HUES6 (cell line): ENCODE data around the gene RNF166.

ENCODE experiments used
- H3K27ac ChIP-seq: 2 replicates; pipeline ENCODE4 v1.7.0; 2013; ENCODE audit warnings: low read depth, mild to moderate bottlenecking, low read length, inconsistent platforms
- H3K27me3 ChIP-seq: 2 replicates; pipeline ENCODE4 v1.6.1; 2013; ENCODE audit warnings: low read length; ENCODE audit not compliant: control insufficient read depth, insufficient read depth
- H3K36me3 ChIP-seq: 2 replicates; pipeline ENCODE4 v1.6.1; 2013; ENCODE audit warnings: low read length; ENCODE audit not compliant: control insufficient read depth, insufficient read depth
- H3K4me1 ChIP-seq: 2 replicates; pipeline ENCODE4 v1.6.1; 2013; ENCODE audit warnings: low read length; ENCODE audit not compliant: control insufficient read depth, insufficient read depth
- H3K4me3 ChIP-seq: 2 replicates; pipeline ENCODE4 v1.5.1; 2013; ENCODE audit warnings: low read depth, low read length
- H3K9ac ChIP-seq: one replicate; pipeline ENCODE4 v1.6.1; 2013; ENCODE audit warnings: mild to moderate bottlenecking, low read length
- H3K9me3 ChIP-seq: 2 replicates; pipeline ENCODE4 v1.6.1; 2013; ENCODE audit warnings: low read depth, low read length; ENCODE audit not compliant: control insufficient read depth, insufficient read depth

Gene RNF166

GRCh38 chr16:88696441-88696840 lies 9.8 kb downstream of the RNF166 start:
- Histone ChIP-seq H3K4me1 (no peaks in the 10 kb centered on the region), H3K36me3 (peaks cover 44% of the 10 kb centered on the region), H3K9ac (no peak overlapping the region), H3K27me3 (no peaks in the 10 kb centered on the region), H3K9me3 (no peaks in the 10 kb centered on the region), H3K4me3 (no peak overlapping the region), H3K27ac (no peak overlapping the region)

DNA sequence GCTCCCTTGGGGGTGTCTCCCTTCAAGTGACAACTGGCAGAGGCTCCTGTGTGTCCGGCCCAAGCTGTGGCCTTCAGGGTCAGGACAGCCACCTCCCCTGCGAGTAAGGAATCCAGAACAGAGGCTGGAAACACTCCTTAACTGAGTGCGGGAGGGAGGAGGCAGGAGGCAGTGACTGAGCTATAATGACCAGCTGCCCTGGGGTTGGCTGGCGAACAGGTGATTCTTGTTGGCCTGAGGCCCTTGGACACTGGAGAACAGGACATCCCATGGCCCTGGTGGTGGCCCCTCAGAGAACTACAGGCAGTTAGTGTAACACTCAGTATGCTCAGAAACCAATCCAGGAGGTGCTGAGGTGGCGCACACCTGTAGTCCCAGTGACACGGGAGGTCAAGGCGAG lies 10.5 kb downstream of the RNF166 start:
- Histone ChIP-seq H3K9me3 (no peaks in the 10 kb centered on the region), H3K36me3 (peaks cover 43% of the 10 kb centered on the region), H3K4me1 (no peaks in the 10 kb centered on the region), H3K4me3 (no peak overlapping the region), H3K27me3 (peaks cover 3% of the 10 kb centered on the region; the same call in 1 of the 2 replicates), H3K27ac (no peak overlapping the region), H3K9ac (no peak overlapping the region)

DNA sequence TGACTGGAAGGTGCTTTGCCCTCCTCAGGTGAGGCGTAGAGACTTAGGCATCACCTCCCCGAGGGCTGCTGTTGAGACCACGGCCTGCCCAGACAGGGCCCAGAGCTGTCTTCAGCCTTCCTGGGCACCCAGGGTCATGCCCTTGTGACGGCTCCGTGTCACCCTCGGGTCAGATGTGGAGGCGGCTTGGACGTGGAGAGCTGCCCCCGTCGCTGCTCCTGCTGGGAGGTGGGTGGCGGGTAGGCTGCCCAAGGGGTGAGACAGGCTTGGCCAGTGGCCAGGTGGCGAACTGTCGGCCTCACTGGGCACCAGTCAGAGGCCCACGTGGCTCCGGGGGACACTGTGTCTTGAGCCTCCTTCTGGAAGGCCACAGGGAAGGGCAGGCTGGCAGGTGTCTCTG lies 11.0 kb downstream of the RNF166 start:
- Histone ChIP-seq H3K27ac (no peak overlapping the region), H3K27me3 (peaks cover 9% of the 10 kb centered on the region; the same call in 1 of the 2 replicates), H3K9ac (no peak overlapping the region), H3K4me3 (no peak overlapping the region), H3K9me3 (no peaks in the 10 kb centered on the region), H3K4me1 (no peaks in the 10 kb centered on the region), H3K36me3 (peaks cover 37% of the 10 kb centered on the region)

DNA sequence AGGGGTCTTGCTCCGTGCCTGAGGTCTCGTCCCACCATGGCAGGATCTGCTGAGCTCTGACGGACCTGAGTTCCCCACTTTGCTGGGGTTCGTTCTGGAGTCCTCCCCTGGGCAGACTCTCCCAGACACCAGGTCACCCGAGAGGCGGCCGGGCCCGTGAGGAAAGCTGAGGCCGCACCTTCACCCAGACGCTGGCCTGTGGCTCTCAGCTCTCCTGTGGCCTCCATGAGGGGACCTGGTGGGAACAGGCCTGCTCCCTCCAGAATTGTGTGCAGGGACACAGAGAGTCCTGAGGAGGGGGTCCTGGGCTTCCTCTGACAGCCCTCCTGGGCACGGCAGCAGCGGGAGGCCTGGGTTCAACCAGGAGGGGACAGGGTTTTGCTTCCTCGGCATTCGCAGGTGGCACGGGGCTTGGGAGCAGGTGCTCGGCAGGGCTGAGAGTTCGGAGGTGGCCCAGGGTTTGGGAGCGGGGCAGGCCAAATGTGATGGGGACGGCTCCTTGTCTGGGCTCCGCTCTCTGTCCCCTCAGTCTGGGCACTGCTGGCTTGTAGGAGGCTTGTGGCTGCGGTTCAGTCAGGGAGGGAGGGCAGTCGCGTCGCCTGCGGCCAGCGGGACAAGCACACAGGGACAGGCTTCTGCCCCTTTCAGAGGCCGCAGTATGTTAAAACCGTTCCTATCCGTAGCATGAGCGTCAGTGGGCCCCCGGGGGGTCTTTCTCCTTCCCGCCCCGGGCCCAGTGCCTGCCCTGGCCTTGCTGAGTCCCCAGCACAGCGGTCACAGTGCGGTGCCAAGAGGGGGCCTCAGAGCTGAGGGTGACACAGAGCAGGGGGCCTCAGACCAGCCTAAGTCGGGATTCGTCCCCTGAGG lies 11.8 kb downstream of the RNF166 start:
- no peaks in the 10 kb centered on the region for H3K4me1 ChIP-seq
- peaks cover 30% of the 10 kb centered on the region for H3K36me3 ChIP-seq
- H3K9me3 ChIP-seq, result no peaks in the 10 kb centered on the region
- H3K27me3 ChIP-seq, result peaks cover 12% of the 10 kb centered on the region; the same call in 1 of the 2 replicates
- no peak overlapping the region for H3K27ac ChIP-seq
- no peak overlapping the region for H3K4me3 ChIP-seq
- no peak overlapping the region for H3K9ac ChIP-seq

DNA sequence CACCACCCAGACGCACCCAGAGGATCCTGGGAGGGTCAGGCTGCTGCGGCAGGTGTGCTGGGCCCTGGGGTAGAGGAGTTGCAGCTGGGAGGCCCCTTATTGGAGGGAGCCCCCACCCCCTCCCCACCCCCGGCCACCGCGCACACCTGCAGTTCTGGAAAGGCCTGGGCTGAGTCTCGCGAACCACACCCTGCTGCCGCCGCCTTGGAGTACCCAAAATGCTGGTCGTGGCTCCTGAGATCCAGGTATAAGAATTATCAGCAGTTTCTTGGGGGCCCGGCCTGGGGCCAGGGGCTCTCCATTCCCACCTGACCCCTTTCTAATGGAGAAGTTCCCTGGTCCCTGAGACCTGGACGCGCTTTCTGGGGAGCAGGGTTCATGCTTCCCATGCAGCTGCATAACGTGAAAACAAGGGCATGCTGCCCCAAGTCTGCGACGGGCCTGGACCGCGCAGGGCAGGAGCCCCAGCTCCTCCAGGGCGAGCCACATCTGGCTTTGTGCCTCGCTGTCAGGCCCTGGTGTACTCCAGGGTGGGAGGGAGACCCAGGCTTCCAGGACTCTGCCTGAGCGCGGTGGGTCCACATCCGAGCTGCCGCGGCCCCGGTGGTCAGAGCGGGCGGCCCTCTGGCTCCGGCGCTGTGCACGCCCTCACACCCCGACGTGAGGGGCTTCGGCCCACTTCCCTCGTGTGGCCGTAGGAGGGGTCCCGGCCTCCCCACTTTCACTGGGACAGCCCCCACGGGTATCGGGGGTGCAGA lies 12.6 kb downstream of the RNF166 start:
- Histone ChIP-seq H3K36me3 (peaks cover 22% of the 10 kb centered on the region), H3K4me3 (no peak overlapping the region), H3K9ac (no peak overlapping the region), H3K4me1 (0 out of 2 replicates have a peak, but pooled peaks cover 1% of the 10 kb centered on the region), H3K27me3 (peaks cover 19% of the 10 kb centered on the region; the same call in 1 of the 2 replicates), H3K27ac (no peak overlapping the region), H3K9me3 (no peaks in the 10 kb centered on the region)

DNA sequence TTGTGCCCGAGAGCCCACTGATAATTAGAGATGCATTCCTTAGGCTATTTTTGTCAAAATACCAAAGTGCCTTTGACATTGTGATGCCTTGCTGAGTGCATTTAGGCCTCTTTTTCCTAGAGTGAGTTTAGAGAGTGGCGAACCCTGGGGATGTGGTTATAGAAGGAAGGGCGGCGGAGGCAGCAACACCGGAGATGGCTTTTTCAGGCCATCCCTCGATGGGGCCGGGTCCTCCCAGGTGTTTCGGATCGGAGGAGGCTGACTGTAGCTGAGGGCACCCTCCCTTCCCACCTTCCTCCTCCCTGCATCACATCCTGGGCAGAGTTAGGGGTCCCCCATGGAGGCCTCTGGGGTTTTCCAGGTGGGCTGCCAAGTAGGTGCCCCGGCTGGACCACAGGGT lies 13.3 kb downstream of the RNF166 start:
- H3K9ac ChIP-seq, result no peak overlapping the region
- no peak overlapping the region for H3K27ac ChIP-seq
- peaks cover 27% of the 10 kb centered on the region for H3K27me3 ChIP-seq
- H3K9me3 ChIP-seq, result no peaks in the 10 kb centered on the region
- H3K4me3 ChIP-seq, result no peak overlapping the region
- H3K4me1 ChIP-seq, result peaks cover 9% of the 10 kb centered on the region; the same call in 1 of the 2 replicates
- peaks cover 14% of the 10 kb centered on the region for H3K36me3 ChIP-seq

DNA sequence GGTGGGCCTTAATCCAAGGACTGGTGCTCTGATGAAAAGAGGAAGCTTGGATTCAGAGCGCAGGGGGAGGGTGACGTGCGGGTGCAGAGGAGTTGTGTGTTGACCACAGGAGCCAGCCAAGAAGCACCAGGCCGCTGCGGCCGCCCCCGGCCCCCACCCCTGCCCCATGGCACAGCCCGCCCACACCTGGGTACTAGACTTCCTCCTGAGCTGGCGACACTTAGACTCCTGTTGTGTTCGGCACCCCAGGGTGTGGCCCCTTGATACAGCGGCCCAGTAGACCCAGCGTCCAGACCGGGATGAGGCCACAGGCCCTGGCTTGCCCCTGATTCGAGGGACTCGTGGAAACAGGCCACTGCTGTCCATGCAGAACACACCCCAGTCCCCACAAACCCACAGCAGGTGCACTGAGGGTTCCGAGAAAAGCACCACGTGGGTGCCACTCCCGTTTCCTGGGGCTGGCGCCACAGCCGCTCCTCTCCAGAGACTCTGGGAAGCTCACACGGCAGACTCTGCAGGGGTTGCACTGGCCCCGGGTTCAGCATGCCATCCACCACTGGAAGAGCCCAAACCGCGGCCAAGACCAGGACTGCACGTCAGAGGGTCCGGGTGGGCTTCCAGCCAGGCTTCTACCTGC lies 14.2 kb downstream of the RNF166 start:
- Histone ChIP-seq H3K27me3 (peaks cover 35% of the 10 kb centered on the region), H3K9ac (no peak overlapping the region), H3K9me3 (no peaks in the 10 kb centered on the region), H3K36me3 (peaks cover 7% of the 10 kb centered on the region; the same call in 1 of the 2 replicates), H3K4me3 (no peak overlapping the region), H3K4me1 (peaks cover 10% of the 10 kb centered on the region; the same call in 1 of the 2 replicates), H3K27ac (no peak overlapping the region)

DNA sequence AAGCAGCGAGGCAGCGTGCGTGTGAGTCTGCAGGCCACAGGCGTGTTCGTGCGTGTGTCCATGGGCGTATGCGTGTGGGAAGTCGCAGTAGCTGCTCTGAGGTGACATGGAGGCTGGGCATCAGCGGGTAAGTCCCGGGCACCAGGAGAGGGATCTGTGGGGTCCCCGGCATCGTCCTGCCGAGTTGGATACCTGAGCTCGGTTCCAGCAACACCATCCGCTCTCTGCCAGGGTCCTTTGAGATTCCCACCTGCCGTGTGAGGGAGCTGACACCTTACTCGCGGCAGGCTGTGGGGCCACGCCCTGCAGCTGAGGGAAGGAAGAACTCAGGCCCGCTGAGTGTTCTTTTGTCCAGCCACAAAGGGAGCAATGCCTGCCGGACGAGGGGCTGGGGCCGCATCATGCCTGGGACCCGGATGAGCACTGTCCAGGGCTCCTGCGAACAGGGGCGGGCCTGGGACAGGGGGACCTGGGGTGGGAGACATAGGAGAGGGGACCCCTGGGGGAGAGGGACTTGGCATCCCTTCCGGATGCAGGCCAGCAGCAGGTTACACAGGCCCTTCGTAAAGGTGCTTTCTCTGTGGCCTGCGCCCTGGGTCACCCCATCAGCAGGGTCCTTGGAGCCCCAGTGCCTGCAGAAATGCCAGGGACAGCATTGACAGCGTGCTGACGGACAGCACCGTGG lies 14.9 kb downstream of the RNF166 start:
- Histone ChIP-seq H3K9me3 (no peaks in the 10 kb centered on the region), H3K4me3 (no peak overlapping the region), H3K9ac (no peak overlapping the region), H3K27ac (no peak overlapping the region), H3K27me3 (peaks cover 41% of the 10 kb centered on the region), H3K36me3 (peaks cover 3% of the 10 kb centered on the region; the same call in 1 of the 2 replicates), H3K4me1 (peaks cover 10% of the 10 kb centered on the region; the same call in 1 of the 2 replicates)

- H3K9me3 ChIP-seq, result no peaks in the 10 kb centered on the region
- no peak overlapping the region for H3K27ac ChIP-seq
- H3K4me1 ChIP-seq, result peaks cover 10% of the 10 kb centered on the region; the same call in 1 of the 2 replicates
- no peak overlapping the region for H3K9ac ChIP-seq
- H3K4me3 ChIP-seq, result no peak overlapping the region
- H3K36me3 ChIP-seq, result no peaks in the 10 kb centered on the region
- peaks cover 48% of the 10 kb centered on the region for H3K27me3 ChIP-seq
Measured at GRCh38 chr16:88690341-88691128, 15.7 kb downstream of the RNF166 start.
